ENCODE data around the gene CANT1.

Gene CANT1

GRCh38 chr17:79041723-79042420 lies 32.3 kb upstream of the CANT1 start:
- no peak overlapping the region for H3K4me3 Mint-ChIP-seq
- H3K9me3 Mint-ChIP-seq = no peaks in the 10 kb centered on the region
- TF ChIP-seq, protein P1, sequence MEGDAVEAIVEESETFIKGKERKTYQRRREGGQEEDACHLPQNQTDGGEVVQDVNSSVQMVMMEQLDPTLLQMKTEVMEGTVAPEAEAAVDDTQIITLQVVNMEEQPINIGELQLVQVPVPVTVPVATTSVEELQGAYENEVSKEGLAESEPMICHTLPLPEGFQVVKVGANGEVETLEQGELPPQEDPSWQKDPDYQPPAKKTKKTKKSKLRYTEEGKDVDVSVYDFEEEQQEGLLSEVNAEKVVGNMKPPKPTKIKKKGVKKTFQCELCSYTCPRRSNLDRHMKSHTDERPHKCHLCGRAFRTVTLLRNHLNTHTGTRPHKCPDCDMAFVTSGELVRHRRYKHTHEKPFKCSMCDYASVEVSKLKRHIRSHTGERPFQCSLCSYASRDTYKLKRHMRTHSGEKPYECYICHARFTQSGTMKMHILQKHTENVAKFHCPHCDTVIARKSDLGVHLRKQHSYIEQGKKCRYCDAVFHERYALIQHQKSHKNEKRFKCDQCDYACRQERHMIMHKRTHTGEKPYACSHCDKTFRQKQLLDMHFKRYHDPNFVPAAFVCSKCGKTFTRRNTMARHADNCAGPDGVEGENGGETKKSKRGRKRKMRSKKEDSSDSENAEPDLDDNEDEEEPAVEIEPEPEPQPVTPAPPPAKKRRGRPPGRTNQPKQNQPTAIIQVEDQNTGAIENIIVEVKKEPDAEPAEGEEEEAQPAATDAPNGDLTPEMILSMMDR (IDR thresholded peaks at IDR 0.05; ENCODE audit: unreplicated experiment in 3 of 3) = no peak
- H3K4me1 Mint-ChIP-seq = peaks cover 19% of the 10 kb centered on the region
- H3K36me3 Mint-ChIP-seq (ENCODE audit: low read depth) = no peaks in the 10 kb centered on the region
- no peak overlapping the region for H3K27ac Mint-ChIP-seq
- H3K27me3 Mint-ChIP-seq (ENCODE audit: low read depth) = peaks cover 73% of the 10 kb centered on the region

DNA sequence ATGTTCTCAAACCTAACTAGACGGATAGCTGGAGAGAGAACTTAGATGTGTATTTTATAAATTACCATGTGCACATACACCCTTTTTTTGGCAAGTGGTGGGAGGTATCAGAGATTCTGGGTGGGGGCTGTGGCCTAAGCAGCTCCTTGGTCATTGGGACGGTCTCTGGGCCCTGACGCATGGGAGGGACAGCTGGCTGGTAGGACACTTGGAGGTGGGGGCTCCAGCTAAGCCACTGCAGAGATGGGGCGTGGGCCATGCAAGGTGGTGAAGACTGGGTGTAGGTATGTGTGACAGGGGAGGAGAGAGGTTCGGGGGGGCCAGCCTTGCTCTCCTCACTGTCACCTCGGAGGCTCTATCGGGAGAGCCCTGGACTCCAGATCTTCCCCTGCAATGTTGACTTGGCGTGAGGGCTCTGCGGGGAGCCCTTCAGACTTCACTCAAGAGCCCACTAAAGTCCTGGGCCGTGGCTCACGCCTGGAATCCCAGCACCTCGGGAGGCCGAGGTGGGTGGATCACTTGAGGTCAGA lies 31.5 kb upstream of the CANT1 start:
- H3K9me3 Mint-ChIP-seq = no peaks in the 10 kb centered on the region
- no peak overlapping the region for H3K27ac Mint-ChIP-seq
- no peak overlapping the region for H3K4me3 Mint-ChIP-seq
- peaks cover 11% of the 10 kb centered on the region for H3K4me1 Mint-ChIP-seq
- TF ChIP-seq, protein P1 (IDR thresholded peaks at IDR 0.05; ENCODE audit: unreplicated experiment in 3 of 3) = no peak
- no peaks in the 10 kb centered on the region for H3K36me3 Mint-ChIP-seq (ENCODE audit: low read depth)
- H3K27me3 Mint-ChIP-seq (ENCODE audit: low read depth) = peaks cover 69% of the 10 kb centered on the region

GRCh38 chr17:79039886-79040285 lies 30.3 kb upstream of the CANT1 start:
- TF ChIP-seq, protein P1 (IDR thresholded peaks at IDR 0.05; ENCODE audit: unreplicated experiment in 3 of 3) = no peak
- Mint-ChIP-seq H3K4me1 (peaks cover 5% of the 10 kb centered on the region), H3K27ac (no peak overlapping the region), H3K4me3 (no peak overlapping the region), H3K36me3 (ENCODE audit: low read depth) (no peaks in the 10 kb centered on the region), H3K27me3 (ENCODE audit: low read depth) (peaks cover 66% of the 10 kb centered on the region), H3K9me3 (no peaks in the 10 kb centered on the region)

- Mint-ChIP-seq H3K36me3 (ENCODE audit: low read depth) (no peaks in the 10 kb centered on the region), H3K9me3 (no peaks in the 10 kb centered on the region), H3K4me3 (no peak overlapping the region), H3K27me3 (ENCODE audit: low read depth) (peaks cover 62% of the 10 kb centered on the region), H3K4me1 (peaks cover 8% of the 10 kb centered on the region), H3K27ac (no peak overlapping the region)
- TF ChIP-seq, protein P1 (IDR thresholded peaks at IDR 0.05; ENCODE audit: unreplicated experiment in 3 of 3) = no peak
These were observed 29.6 kb upstream of the CANT1 start for GRCh38 chr17:79039171-79039570.

DNA sequence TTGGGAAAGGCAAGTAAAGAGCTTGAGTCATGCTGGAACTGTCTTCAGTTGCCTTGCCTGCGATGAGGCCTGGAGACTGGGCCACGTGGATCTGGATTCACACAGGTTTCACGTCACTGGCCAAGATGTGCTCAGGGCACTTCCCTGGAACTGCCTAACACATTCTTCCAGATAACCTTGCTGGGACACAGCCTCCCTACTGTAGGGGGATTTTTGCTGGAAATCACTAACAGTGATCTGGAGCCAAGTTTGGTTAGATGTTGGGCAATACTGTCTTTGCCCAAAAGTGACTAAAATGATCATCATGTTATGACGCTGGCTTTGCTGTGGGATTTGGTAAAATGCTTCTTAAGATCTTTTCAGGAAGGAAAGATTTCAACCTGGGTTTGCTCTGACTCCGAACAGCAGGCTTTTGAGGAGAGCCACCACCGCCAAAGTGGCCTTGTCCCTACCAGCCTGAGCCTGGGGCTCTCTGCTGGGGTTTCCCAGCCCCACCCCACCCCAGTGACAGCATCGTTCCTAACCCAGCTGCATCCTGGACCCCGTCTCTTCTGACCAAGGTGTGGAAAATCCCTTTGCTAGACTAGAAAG lies 29.1 kb upstream of the CANT1 start:
- no peak overlapping the region for H3K4me3 Mint-ChIP-seq

More for the DNA sequence above, 29.1 kb upstream of the CANT1 start:
- H3K4me1 Mint-ChIP-seq = peaks cover 14% of the 10 kb centered on the region
- H3K9me3 Mint-ChIP-seq = no peaks in the 10 kb centered on the region
- no peaks in the 10 kb centered on the region for H3K36me3 Mint-ChIP-seq (ENCODE audit: low read depth)
- H3K27ac Mint-ChIP-seq = no peak overlapping the region
- TF ChIP-seq, protein P1 (IDR thresholded peaks at IDR 0.05; ENCODE audit: unreplicated experiment in 3 of 3) = no peak
- peaks cover 62% of the 10 kb centered on the region for H3K27me3 Mint-ChIP-seq (ENCODE audit: low read depth)
